PFSK-1 (cell line): ENCODE measurements around the gene BAG1.

Source experiments
- FOXP2 ChIP-seq: optimal IDR thresholded peaks from 2 replicates; pipeline ENCODE3; 2011; ENCODE audit warnings: borderline replicate concordance, control low read depth, inconsistent platforms; ENCODE audit not compliant: insufficient read depth; ENCODE audit errors: extremely low read length, extremely low read depth
- POLR2AphosphoS5 ChIP-seq: IDR thresholded peaks from 2 replicates; pipeline ENCODE4 v1.6.1; 2012; ENCODE audit warnings: low read depth, mild to moderate bottlenecking, control low read depth, low read length, moderate library complexity
- SIN3A ChIP-seq: IDR thresholded peaks from 2 replicates; pipeline ENCODE4 v1.6.1; 2012; ENCODE audit warnings: mild to moderate bottlenecking, low read length, moderate library complexity, borderline replicate concordance; ENCODE audit not compliant: insufficient read depth
- TAF1 ChIP-seq: IDR thresholded peaks from 2 replicates; pipeline ENCODE4 v1.6.1; 2012; ENCODE audit warnings: low read length, control low read depth, borderline replicate concordance; ENCODE audit not compliant: insufficient read depth
- TF ChIP-seq, protein P1 (sequence below), 2 experiments: IDR thresholded peaks; 2 replicates each; pipeline versions ENCODE4 v1.6.1 to v1.8.0; 2011 to 2012; ENCODE audit warnings: low read depth in 2 of 2, low read length in 2 of 2, control low read depth in 1 of 2, inconsistent platforms in 1 of 2, mild to moderate bottlenecking in 1 of 2, moderate library complexity in 1 of 2; ENCODE audit not compliant: insufficient read depth in 1 of 2

BAG1 gene

DNA sequence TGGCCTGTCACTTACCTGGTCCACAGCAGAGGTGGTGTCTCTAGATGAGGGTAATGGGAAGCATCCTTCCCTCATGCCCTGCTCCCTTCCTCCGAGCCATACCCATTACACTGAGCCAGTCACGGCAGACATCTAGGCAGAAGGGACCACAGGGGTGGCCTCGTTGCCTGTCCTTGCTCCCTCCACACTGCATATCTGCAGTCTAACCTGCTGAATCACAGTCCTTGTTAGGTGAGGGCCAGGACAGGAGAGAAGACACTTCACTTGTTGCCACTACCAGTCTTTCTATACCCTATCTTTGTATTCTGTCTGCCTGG, 43.0 kb downstream of the BAG1 start:
- TF ChIP-seq TAF1 (no peak), SIN3A (no peak), FOXP2 (no peak), POLR2AphosphoS5 (no peak)
- TF ChIP-seq, protein P1, sequence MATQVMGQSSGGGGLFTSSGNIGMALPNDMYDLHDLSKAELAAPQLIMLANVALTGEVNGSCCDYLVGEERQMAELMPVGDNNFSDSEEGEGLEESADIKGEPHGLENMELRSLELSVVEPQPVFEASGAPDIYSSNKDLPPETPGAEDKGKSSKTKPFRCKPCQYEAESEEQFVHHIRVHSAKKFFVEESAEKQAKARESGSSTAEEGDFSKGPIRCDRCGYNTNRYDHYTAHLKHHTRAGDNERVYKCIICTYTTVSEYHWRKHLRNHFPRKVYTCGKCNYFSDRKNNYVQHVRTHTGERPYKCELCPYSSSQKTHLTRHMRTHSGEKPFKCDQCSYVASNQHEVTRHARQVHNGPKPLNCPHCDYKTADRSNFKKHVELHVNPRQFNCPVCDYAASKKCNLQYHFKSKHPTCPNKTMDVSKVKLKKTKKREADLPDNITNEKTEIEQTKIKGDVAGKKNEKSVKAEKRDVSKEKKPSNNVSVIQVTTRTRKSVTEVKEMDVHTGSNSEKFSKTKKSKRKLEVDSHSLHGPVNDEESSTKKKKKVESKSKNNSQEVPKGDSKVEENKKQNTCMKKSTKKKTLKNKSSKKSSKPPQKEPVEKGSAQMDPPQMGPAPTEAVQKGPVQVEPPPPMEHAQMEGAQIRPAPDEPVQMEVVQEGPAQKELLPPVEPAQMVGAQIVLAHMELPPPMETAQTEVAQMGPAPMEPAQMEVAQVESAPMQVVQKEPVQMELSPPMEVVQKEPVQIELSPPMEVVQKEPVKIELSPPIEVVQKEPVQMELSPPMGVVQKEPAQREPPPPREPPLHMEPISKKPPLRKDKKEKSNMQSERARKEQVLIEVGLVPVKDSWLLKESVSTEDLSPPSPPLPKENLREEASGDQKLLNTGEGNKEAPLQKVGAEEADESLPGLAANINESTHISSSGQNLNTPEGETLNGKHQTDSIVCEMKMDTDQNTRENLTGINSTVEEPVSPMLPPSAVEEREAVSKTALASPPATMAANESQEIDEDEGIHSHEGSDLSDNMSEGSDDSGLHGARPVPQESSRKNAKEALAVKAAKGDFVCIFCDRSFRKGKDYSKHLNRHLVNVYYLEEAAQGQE (IDR thresholded peaks at IDR 0.05; ENCODE audit: insufficient read depth in 1 of 2, low read depth in 2 of 2, low read length in 2 of 2) = no peak

GRCh38 chr9:33220681-33221567, 43.6 kb downstream of the BAG1 start:
- TF ChIP-seq, protein P1 (IDR thresholded peaks at IDR 0.05; ENCODE audit: insufficient read depth in 1 of 2, low read depth in 2 of 2, low read length in 2 of 2) = no peak
- no peak for TF ChIP-seq TAF1
- TF ChIP-seq POLR2AphosphoS5 = no peak
- no peak for TF ChIP-seq FOXP2
- no peak for TF ChIP-seq SIN3A

DNA sequence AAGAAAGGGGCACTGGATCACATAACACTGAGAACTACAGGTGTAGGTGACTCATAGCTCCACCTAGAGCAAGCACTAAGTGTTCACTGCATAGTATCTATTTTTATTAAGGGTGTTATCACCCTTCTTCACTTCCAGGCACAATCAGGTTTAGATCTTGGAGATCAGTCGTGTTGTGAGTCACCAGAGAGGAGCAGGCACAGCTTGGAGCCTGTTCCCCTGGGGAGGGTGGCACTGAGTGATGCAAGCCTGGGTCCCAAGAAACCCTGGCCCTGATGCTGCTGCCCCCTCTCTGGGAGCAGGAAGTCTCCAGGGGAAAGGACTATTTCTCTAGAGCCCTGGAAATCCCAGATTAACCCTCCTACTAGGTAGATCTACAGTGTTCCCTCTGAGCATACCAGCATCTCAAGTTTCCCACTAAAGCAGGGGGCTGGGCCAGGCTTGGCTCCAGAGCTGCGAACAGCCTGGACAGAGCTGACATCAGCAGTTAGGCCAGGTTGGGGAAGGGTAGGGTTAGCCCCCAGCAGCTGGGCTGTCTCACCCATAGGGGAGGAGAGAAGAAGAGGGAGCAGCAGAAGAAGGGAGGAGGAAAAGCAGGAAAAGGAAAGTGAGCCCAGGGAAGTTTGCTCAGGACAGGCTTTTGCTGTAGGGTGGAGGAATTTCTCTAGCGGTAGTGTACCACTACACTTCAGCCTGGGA, 52.7 kb downstream of the BAG1 start:
- TF ChIP-seq SIN3A (no peak), POLR2AphosphoS5 (no peak)

GRCh38 chr9:33210006-33210715, 54.3 kb downstream of the BAG1 start:
- TF ChIP-seq, protein P1 (IDR thresholded peaks at IDR 0.05; ENCODE audit: insufficient read depth in 1 of 2, low read depth in 2 of 2, low read length in 2 of 2) = no peak
- no peak for TF ChIP-seq FOXP2
- no peak for TF ChIP-seq POLR2AphosphoS5
- TF ChIP-seq SIN3A = no peak
- no peak for TF ChIP-seq TAF1

GRCh38 chr9:33209394-33209793, 55.1 kb downstream of the BAG1 start:
- TF ChIP-seq POLR2AphosphoS5 (no peak), SIN3A (no peak), TAF1 (no peak), FOXP2 (no peak)
- TF ChIP-seq, protein P1 (IDR thresholded peaks at IDR 0.05; ENCODE audit: insufficient read depth in 1 of 2, low read depth in 2 of 2, low read length in 2 of 2) = no peak
